CD4-positive, alpha-beta T cell (primary cell): ENCODE results near the gene ZWILCH. TPM values are rescaled to one million over a fixed set of nuclear protein-coding genes. Genes with fewer than 3 reads are reported as not detected.

Source experiments
- ATAC-seq: fragments of 200-7000 bp; cut with Tn5 transposase; one replicate; pipeline ENCODE4 v1.10.0; 2022; ENCODE audit warnings: mild to moderate bottlenecking; ENCODE audit not compliant: poor library complexity
- CTCF ChIA-PET: fragments of 350-600 bp; sonication (Branson Sonifier 250); formaldehyde crosslinking; loops from one replicate; lab custom pipeline; 2021; ENCODE audit warnings: antibody characterized with exemption, inconsistent platforms; lab: Charles Lee
- POLR2A ChIA-PET: fragments of 350-600 bp; sonication (Branson Sonifier 250); formaldehyde crosslinking; loops from one replicate; lab custom pipeline; 2021; ENCODE audit warnings: antibody characterized with exemption, inconsistent platforms; lab: Charles Lee
- DNase-seq, 14 experiments: peaks; one replicate each; pipeline ENCODE4 v3.0.0-alpha.2; 2013 to 2020; ENCODE audit warnings: mixed read lengths in 2 of 14
- H3K27ac ChIP-seq, 2 donors: one replicate each; pipeline versions ENCODE4 v1.5.1 to v1.7.0; 2013; ENCODE audit warnings: low read length in 2 of 2, low read depth in 1 of 2, mild to moderate bottlenecking in 1 of 2
- H3K27me3 ChIP-seq, 2 experiments: 1 replicate in 1 of 2; 2 replicates in 1 of 2; pipeline versions ENCODE4 v1.6.1 to v1.7.0; 2013; ENCODE audit warnings: low read length in 2 of 2, control low read depth in 1 of 2, mild to moderate bottlenecking in 1 of 2, moderate library complexity in 1 of 2; ENCODE audit not compliant: insufficient read depth in 2 of 2, control insufficient read depth in 1 of 2
- H3K36me3 ChIP-seq: one replicate; pipeline ENCODE4 v1.6.1; 2013; ENCODE audit warnings: low read length, control low read depth; ENCODE audit not compliant: insufficient read depth
- H3K4me1 ChIP-seq: one replicate; pipeline ENCODE4 v1.6.1; 2013; ENCODE audit warnings: low read length, control low read depth; ENCODE audit not compliant: insufficient read depth
- H3K4me3 ChIP-seq: one replicate; pipeline ENCODE4 v1.5.1; 2013; ENCODE audit warnings: mild to moderate bottlenecking, low read length, moderate library complexity
- H3K9me3 ChIP-seq, 2 experiments: 1 replicate in 1 of 2; 2 replicates in 1 of 2; pipeline versions ENCODE4 v1.6.1 to v1.7.0; 2013; ENCODE audit warnings: low read length in 2 of 2, mild to moderate bottlenecking in 2 of 2, control low read depth in 1 of 2, moderate library complexity in 1 of 2; ENCODE audit not compliant: control insufficient read depth in 1 of 2, insufficient read depth in 1 of 2
- H3K27ac Mint-ChIP-seq: one replicate; pipeline ENCODE4 v1.8.0; 2020; ENCODE audit warnings: mixed read lengths
- H3K27me3 Mint-ChIP-seq: one replicate; pipeline ENCODE4 v1.8.0; 2021; ENCODE audit warnings: mixed read lengths
- H3K36me3 Mint-ChIP-seq: one replicate; pipeline ENCODE4 v1.8.0; 2021; ENCODE audit warnings: low read depth, mixed read lengths
- H3K4me1 Mint-ChIP-seq: one replicate; pipeline ENCODE4 v1.8.0; 2021; ENCODE audit warnings: low read depth, mixed read lengths
- H3K4me3 Mint-ChIP-seq: one replicate; pipeline ENCODE4 v1.8.0; 2020; ENCODE audit warnings: mild to moderate bottlenecking, mixed read lengths
- H3K9me3 Mint-ChIP-seq: one replicate; pipeline ENCODE4 v1.8.0; 2020; ENCODE audit warnings: mixed read lengths
- CTCF ChIP-seq: fragments of 200-600 bp; IDR thresholded peaks from one replicate; pipeline ENCODE4 v1.8.0; 2022; ENCODE audit warnings: antibody characterized with exemption, mild to moderate bottlenecking
- intact Hi-C, 2 experiments: fragments of 100-400 bp; cut with DNase I in 1 of 2; cut with micrococcal nuclease in 1 of 2; formaldehyde crosslinking; loops; one replicate each; pipeline versions ENCODE4 v1.15.1 to v1.9.0; 2023 to 2025; cut with DNase I, micrococcal nuclease
- total RNA-seq, 174 experiments: library from RNA in 2 of 174; stranded (reverse) in 2 of 174; gene quantifications; one replicate each; pipeline ENCODE4 v1.2.3 and lab custom pipeline; 2021 to 2026

ZWILCH gene
- total RNA-seq, 2 experiments from 2014 or later: 6.8 to 7.2 TPM

DNA sequence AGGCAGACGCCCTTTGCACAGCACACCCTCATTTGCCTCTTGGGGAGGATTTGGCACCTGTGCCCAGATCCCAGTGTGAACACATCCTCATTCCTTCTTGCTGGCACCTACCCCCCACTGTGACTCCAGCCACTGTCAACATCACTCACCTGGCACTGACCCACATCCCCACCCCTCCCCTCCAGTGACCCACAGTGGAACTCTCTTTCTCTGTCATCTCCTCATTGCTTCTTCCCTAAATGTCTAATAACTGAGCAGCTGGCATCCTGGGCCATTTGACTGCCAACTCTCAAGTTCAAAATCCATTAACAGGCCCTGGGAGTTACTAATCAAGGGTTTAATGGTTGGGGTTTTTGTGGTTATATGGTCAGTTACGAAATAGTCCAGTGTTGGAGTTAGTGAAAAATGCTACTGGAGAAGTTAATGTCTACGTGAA is 22.0 kb upstream of the ZWILCH start:
- intact Hi-C loops: no loop called here
- Histone ChIP-seq H3K36me3 (peaks cover 67% of the 10 kb centered on the region), H3K27me3 (no peaks in the 10 kb centered on the region), H3K4me3 (no peak overlapping the region), H3K4me1 (no peaks in the 10 kb centered on the region), H3K9me3 (no peaks in the 10 kb centered on the region), H3K27ac (no peak overlapping the region)
- Mint-ChIP-seq H3K4me3 (no peak overlapping the region), H3K4me1 (peaks cover 5% of the 10 kb centered on the region), H3K9me3 (no peaks in the 10 kb centered on the region), H3K27ac (no peak overlapping the region), H3K36me3 (peaks cover 53% of the 10 kb centered on the region), H3K27me3 (no peaks in the 10 kb centered on the region)
- ATAC-seq (no peak), DNase-seq (no peak)
- POLR2A ChIA-PET: no interaction called here
- TF ChIP-seq CTCF: no peak
- CTCF ChIA-PET: no interaction called here

- peaks cover 5% of the 10 kb centered on the region for H3K4me1 Mint-ChIP-seq
- CTCF ChIA-PET: interaction anchor here (3.1 kb wide), 1 partner anchor 13 kb away, joined by 8 read pairs; the partner anchor contains the start of gene SNAPC5
- Histone ChIP-seq H3K4me1 (no peaks in the 10 kb centered on the region), H3K27ac (no peak overlapping the region), H3K27me3 (no peaks in the 10 kb centered on the region), H3K9me3 (no peaks in the 10 kb centered on the region), H3K4me3 (no peak overlapping the region), H3K36me3 (peaks cover 80% of the 10 kb centered on the region)
- POLR2A ChIA-PET: interaction anchor here (0.7 kb wide), 1 partner anchor 10 kb away, joined by 3 read pairs; no protein-coding TSS in a partner anchor
- H3K36me3 Mint-ChIP-seq: peaks cover 64% of the 10 kb centered on the region
- DNase-seq: no peak
- intact Hi-C loops: no loop called here
- no peak for ATAC-seq
- no peaks in the 10 kb centered on the region for H3K9me3 Mint-ChIP-seq
- H3K27me3 Mint-ChIP-seq: no peaks in the 10 kb centered on the region
- H3K27ac Mint-ChIP-seq: no peak overlapping the region
- no peak overlapping the region for H3K4me3 Mint-ChIP-seq
- TF ChIP-seq CTCF: no peak
Measured at GRCh38 chr15:66484539-66485112, 20.5 kb upstream of the ZWILCH start.

DNA sequence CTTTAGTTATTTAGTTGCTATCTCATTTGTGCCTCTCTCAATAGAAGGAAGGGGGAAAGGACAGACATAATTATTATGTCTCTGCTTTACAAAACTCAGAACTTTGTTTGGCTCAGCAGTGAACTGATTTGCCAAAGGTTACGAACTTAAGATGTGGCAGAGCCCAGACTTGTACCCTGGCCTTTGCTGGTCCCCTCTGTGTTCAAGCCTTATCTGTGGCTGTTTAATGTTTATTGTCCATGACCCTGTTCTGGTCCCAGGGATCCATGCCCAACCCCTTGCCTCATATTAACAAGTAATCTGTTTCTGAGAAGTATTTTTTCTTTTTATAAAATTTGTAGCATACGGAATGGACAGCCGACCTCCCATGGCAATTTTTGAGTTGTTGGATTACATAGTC is 18.2 kb upstream of the ZWILCH start:
- Mint-ChIP-seq H3K36me3 (peaks cover 71% of the 10 kb centered on the region), H3K4me3 (no peak overlapping the region), H3K27ac (no peak overlapping the region), H3K27me3 (no peaks in the 10 kb centered on the region), H3K4me1 (peaks cover 5% of the 10 kb centered on the region), H3K9me3 (no peaks in the 10 kb centered on the region)
- DNase-seq (no peak), ATAC-seq (no peak)
- intact Hi-C loops: no loop called here
- no peaks in the 10 kb centered on the region for H3K27me3 ChIP-seq
- no peaks in the 10 kb centered on the region for H3K9me3 ChIP-seq
- H3K36me3 ChIP-seq: peaks cover 90% of the 10 kb centered on the region
- no peak overlapping the region for H3K27ac ChIP-seq
- no peak overlapping the region for H3K4me3 ChIP-seq
- ChIA-PET POLR2A (no interaction called here), CTCF (interaction anchor here (3.1 kb wide), 1 partner anchor 11 kb away, joined by 8 read pairs; the partner anchor contains the start of gene SNAPC5)
- no peaks in the 10 kb centered on the region for H3K4me1 ChIP-seq
- TF ChIP-seq CTCF: no peak
